Activated T-helper 1 cell treated with anti-CD3 and anti-CD28 coated beads, Interleukin-12 subunit alpha, Interleukin-12 subunit beta, Interleukin-2, Interleukin-4 antibody, amounts not matched to agents 30 ng/mL and 10 ng/mL and 1 ng/mL, durations not matched to agents 14 hours and 24 hours and 36 hours (primary cell): ENCODE measurements around the gene ADGRB2. TPM values are rescaled to one million over a fixed set of nuclear protein-coding genes. Genes with fewer than 3 reads are reported as not detected.

ENCODE experiments used
- DNase-seq: peaks from one replicate; pipeline ENCODE4 v3.0.0; 2021; ENCODE audit warnings: low spot score
- H3K27ac Mint-ChIP-seq: one replicate; pipeline ENCODE4 v1.8.0; 2021; ENCODE audit warnings: mild to moderate bottlenecking, mixed read lengths
- H3K27me3 Mint-ChIP-seq: one replicate; pipeline ENCODE4 v1.8.0; 2022; ENCODE audit warnings: mild to moderate bottlenecking, moderate library complexity, mixed read lengths; ENCODE audit not compliant: insufficient read depth
- H3K36me3 Mint-ChIP-seq: one replicate; pipeline ENCODE4 v1.8.0; 2021; ENCODE audit warnings: low read depth, mixed read lengths
- H3K4me1 Mint-ChIP-seq: one replicate; pipeline ENCODE4 v1.8.0; 2021; ENCODE audit warnings: low read depth, mixed read lengths
- H3K4me3 Mint-ChIP-seq: one replicate; pipeline ENCODE4 v1.8.0; 2021; ENCODE audit warnings: mild to moderate bottlenecking, moderate library complexity, mixed read lengths
- H3K9me3 Mint-ChIP-seq: one replicate; pipeline ENCODE4 v1.8.0; 2021; ENCODE audit warnings: mixed read lengths
- intact Hi-C: fragments of 100-400 bp; cut with micrococcal nuclease; formaldehyde crosslinking; loops from one replicate; pipeline ENCODE4 v1.15.1; 2024
- total RNA-seq: library from RNA; stranded (reverse); gene quantifications from 2 replicates; pipeline ENCODE4 v1.2.3, GENCODE V29; 2022

The ADGRB2 gene
- total RNA-seq, 1 donor from 2014 or later, result 0.13 TPM

DNA sequence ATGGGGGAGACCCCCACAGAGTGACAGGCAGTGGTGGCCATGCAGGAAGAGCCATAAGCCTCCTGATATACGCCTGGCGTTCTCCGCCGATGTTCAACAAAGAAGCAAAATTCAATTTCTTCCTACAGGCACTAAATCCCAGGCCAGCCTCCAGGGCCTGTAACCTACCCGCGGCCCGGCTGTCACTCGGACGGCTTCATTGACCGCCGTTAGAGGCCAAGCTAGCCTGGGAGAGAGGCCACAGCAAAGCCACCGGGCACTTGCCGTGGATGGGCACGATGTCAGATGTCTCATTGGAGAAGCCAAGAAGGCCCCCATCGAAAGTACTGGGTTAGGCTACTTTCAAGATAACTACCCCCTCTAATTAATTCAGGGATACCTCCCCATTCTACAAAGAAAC is 9.7 kb downstream of the ADGRB2 start:
- intact Hi-C loops, result no loop called here
- Mint-ChIP-seq H3K4me3 (no peak overlapping the region), H3K9me3 (no peaks in the 10 kb centered on the region), H3K27me3 (peaks cover 16% of the 10 kb centered on the region), H3K4me1 (peaks cover 17% of the 10 kb centered on the region), H3K27ac (no peak overlapping the region), H3K36me3 (no peaks in the 10 kb centered on the region)
- no peak for DNase-seq

- no peak for DNase-seq
- Mint-ChIP-seq H3K27ac (no peak overlapping the region), H3K9me3 (no peaks in the 10 kb centered on the region), H3K4me1 (peaks cover 17% of the 10 kb centered on the region), H3K36me3 (no peaks in the 10 kb centered on the region), H3K27me3 (peaks cover 16% of the 10 kb centered on the region), H3K4me3 (no peak overlapping the region)
- intact Hi-C loops, result no loop called here
Measured at GRCh38 chr1:31753707-31754349, 10.3 kb downstream of the ADGRB2 start.

DNA sequence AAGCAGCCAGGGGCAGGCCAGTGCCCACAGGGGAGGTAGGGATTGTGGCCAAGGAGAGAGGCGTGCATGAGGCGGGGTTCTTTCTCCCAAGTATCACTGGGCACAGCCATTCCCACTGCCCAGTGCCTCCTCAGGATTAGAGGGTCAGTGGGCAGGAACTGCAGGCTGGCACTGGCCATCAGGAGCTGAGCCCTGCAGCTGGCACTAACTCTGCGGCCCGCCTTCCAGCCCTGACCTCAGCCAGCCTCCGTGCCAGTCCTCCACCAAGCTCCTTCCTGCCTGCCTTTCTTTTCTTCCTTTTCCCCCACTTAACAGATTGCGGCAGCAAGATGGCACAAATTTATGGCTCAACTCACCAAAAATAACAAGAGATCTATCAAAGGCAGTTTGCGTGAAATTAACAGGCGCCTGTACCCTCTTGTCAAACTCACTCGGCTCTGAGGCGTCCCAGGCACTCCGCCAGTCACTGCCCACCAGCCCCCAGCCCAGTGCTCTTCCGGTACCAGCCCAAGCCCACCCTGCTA is 11.1 kb downstream of the ADGRB2 start:
- Mint-ChIP-seq H3K4me1 (peaks cover 17% of the 10 kb centered on the region), H3K27ac (no peak overlapping the region), H3K9me3 (no peaks in the 10 kb centered on the region), H3K36me3 (no peaks in the 10 kb centered on the region), H3K4me3 (no peak overlapping the region), H3K27me3 (peaks cover 15% of the 10 kb centered on the region)
- no peak for DNase-seq
- intact Hi-C loops, result no loop called here

GRCh38 chr1:31752258-31752657 is 11.9 kb downstream of the ADGRB2 start:
- Mint-ChIP-seq H3K27me3 (peaks cover 16% of the 10 kb centered on the region), H3K27ac (no peak overlapping the region), H3K4me3 (no peak overlapping the region), H3K9me3 (no peaks in the 10 kb centered on the region), H3K36me3 (no peaks in the 10 kb centered on the region), H3K4me1 (peaks cover 20% of the 10 kb centered on the region)
- intact Hi-C loops, result no loop called here
- DNase-seq, result no peak

- Mint-ChIP-seq H3K27me3 (peaks cover 16% of the 10 kb centered on the region), H3K9me3 (no peaks in the 10 kb centered on the region), H3K36me3 (no peaks in the 10 kb centered on the region), H3K4me3 (no peak overlapping the region), H3K4me1 (peaks cover 24% of the 10 kb centered on the region), H3K27ac (no peak overlapping the region)
- DNase-seq, result no peak
- intact Hi-C loops, result no loop called here
Measured at GRCh38 chr1:31751822-31752241, 12.3 kb downstream of the ADGRB2 start.

DNA sequence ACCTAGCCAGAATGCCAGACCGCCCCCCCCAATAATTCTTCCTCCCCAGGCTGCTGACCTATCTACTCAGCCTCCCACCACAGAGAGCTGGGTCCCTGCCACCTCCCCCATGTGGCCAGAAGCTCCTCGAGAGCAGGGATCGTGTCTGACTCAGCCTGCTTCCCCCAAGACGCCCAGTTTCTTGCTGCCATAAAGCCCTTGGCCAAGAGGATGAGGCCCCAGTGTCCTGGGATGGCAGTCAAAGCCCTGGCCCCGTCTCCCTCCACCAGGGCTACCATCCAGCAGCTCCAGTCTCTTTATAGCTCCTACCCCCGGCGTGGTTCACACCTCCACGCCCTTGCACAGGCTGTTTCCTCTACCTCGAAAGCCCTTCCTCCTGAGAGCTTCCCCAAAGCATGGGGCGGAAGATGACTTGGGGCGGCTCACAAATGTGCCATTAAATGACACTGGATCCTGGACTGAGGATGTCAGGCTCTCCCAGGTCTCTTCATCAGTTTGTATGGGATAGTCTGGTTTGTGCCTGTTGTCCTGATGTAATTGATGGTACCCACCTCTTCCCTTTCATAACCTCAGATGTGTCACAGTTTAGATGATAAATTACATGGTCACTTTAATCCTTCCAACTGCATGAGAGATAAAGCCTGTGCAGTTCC is 13.2 kb downstream of the ADGRB2 start:
- no peaks in the 10 kb centered on the region for H3K9me3 Mint-ChIP-seq
- no peak overlapping the region for H3K4me3 Mint-ChIP-seq
- peaks cover 17% of the 10 kb centered on the region for H3K27me3 Mint-ChIP-seq
- DNase-seq, result no peak
- H3K4me1 Mint-ChIP-seq, result peaks cover 26% of the 10 kb centered on the region
- H3K27ac Mint-ChIP-seq, result no peak overlapping the region
- intact Hi-C loops, result no loop called here
- no peaks in the 10 kb centered on the region for H3K36me3 Mint-ChIP-seq

GRCh38 chr1:31749785-31750735 is 14.1 kb downstream of the ADGRB2 start:
- H3K27ac Mint-ChIP-seq, result no peak overlapping the region
- H3K9me3 Mint-ChIP-seq, result no peaks in the 10 kb centered on the region
- no peaks in the 10 kb centered on the region for H3K36me3 Mint-ChIP-seq
- H3K27me3 Mint-ChIP-seq, result peaks cover 18% of the 10 kb centered on the region
- no peak overlapping the region for H3K4me3 Mint-ChIP-seq
- intact Hi-C loops, result no loop called here
- H3K4me1 Mint-ChIP-seq, result peaks cover 26% of the 10 kb centered on the region
- no peak for DNase-seq

- no peaks in the 10 kb centered on the region for H3K9me3 Mint-ChIP-seq
- peaks cover 26% of the 10 kb centered on the region for H3K4me1 Mint-ChIP-seq
- H3K36me3 Mint-ChIP-seq, result no peaks in the 10 kb centered on the region
- intact Hi-C loops, result no loop called here
- no peak overlapping the region for H3K27ac Mint-ChIP-seq
- H3K27me3 Mint-ChIP-seq, result peaks cover 18% of the 10 kb centered on the region
- DNase-seq, result no peak
- H3K4me3 Mint-ChIP-seq, result no peak overlapping the region
Measured at GRCh38 chr1:31748365-31748764, 15.8 kb downstream of the ADGRB2 start.

DNA sequence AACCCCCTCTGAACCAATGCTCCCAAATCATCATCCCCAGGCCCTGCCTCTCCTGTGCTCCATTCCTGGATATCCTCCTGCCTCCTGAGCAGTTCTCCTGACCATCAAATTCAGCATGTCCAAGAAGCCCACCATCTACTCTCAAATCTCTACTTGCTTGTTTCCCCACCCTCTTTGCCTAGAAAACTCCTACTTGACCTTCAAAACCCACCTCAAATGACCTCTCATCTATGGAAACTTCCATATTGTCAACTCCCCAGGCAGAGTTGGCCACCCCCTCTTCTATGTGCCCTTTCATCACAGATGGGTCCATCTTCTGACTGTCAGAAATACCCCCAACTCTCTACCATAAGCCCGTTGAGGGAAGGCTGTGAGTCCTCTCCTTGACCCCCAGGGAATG is 16.8 kb downstream of the ADGRB2 start:
- Mint-ChIP-seq H3K27me3 (peaks cover 18% of the 10 kb centered on the region), H3K4me1 (peaks cover 25% of the 10 kb centered on the region), H3K27ac (no peak overlapping the region), H3K4me3 (no peak overlapping the region), H3K36me3 (no peaks in the 10 kb centered on the region), H3K9me3 (no peaks in the 10 kb centered on the region)
- no peak for DNase-seq
- intact Hi-C loops, result no loop called here

GRCh38 chr1:31746687-31747086 is 17.5 kb downstream of the ADGRB2 start:
- intact Hi-C loops, result no loop called here
- H3K27me3 Mint-ChIP-seq, result peaks cover 15% of the 10 kb centered on the region

GRCh38 chr1:31745946-31746670 is 18.0 kb downstream of the ADGRB2 start:
- peaks cover 14% of the 10 kb centered on the region for H3K27me3 Mint-ChIP-seq
- intact Hi-C loops, result loop anchor here (1.0 kb wide), 2 partner anchors 43 to 83 kb away; no protein-coding TSS in a partner anchor
- no peaks in the 10 kb centered on the region for H3K9me3 Mint-ChIP-seq
- no peak for DNase-seq
- H3K4me3 Mint-ChIP-seq, result no peak overlapping the region
- no peaks in the 10 kb centered on the region for H3K36me3 Mint-ChIP-seq
- H3K27ac Mint-ChIP-seq, result no peak overlapping the region
- H3K4me1 Mint-ChIP-seq, result peaks cover 13% of the 10 kb centered on the region

More at GRCh38 chr1:31746687-31747086, 17.5 kb downstream of the ADGRB2 start:
- H3K9me3 Mint-ChIP-seq, result no peaks in the 10 kb centered on the region
- no peaks in the 10 kb centered on the region for H3K36me3 Mint-ChIP-seq
- no peak for DNase-seq
- no peak overlapping the region for H3K4me3 Mint-ChIP-seq
- peaks cover 19% of the 10 kb centered on the region for H3K4me1 Mint-ChIP-seq
- H3K27ac Mint-ChIP-seq, result no peak overlapping the region
